Muscle of back (tissue), 11 donors: ENCODE results near the gene SLC5A11. TPM values are rescaled to one million over a fixed set of nuclear protein-coding genes. Genes with fewer than 3 reads are reported as not detected.
A peak's percentile ranks its signal among the peaks of the same experiment; 100 is the strongest.

Experiments
- DNase-seq, 3 donors: peaks; one replicate each; pipeline versions ENCODE4 v3.0.0 to v3.0.0-alpha.2; 2013
- polyA plus RNA-seq, 10 donors: library from polyadenylated mRNA; unstranded; fragments of 120-200 nt; gene quantifications; one replicate each; pipeline ENCODE4 v1.2.1, GENCODE V29; 2013; ENCODE audit not compliant: insufficient read length in 10 of 10

Gene SLC5A11
- polyA plus RNA-seq, 10 donors, result 0.11 to 0.72 (median 0.13) TPM; not detected in 5

DNA sequence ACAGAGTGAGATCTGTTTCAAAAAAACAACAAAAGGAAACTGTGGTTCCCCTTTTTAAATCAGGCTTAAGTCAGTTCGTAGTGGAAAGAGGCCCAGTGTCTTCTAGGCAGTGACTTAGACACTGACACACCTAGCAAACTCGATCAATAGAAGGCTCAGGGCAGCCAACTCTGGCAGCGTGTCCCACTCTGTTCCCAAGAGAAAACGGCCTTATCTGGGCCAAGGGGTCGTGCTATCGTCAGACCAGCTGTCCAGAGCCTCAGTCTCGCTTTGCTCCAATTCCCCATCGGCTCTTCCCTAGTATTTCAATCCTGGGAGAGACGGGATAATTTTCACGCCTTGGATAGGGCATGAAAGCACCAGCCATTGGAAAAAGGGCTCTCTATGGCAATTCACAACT is 72.9 kb downstream of the SLC5A11 start:
- DNase-seq, result no peak

- no peak for DNase-seq
These were observed 73.8 kb downstream of the SLC5A11 start for GRCh38 chr16:24919536-24919935.

DNA sequence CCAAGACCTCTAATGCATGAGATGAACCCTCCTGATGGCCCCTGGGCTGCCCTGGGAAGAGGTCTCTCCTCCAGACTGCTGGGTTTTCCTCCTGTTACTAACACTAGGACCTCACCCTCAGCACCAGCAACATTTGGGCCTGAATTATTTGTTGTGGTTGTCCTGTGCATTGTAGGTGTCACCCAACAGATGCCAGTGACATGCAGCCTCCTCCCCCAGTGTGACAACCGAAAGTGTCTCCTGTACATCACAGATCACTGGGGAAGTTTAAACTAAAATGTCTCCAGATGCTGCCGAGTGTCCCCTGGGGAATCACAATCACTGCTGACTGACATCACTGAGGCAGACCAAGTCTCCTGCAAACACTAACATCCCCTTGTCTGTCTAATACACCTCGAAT is 74.8 kb downstream of the SLC5A11 start:
- DNase-seq, result no peak

- DNase-seq, result no peak
These were observed 75.5 kb downstream of the SLC5A11 start for GRCh38 chr16:24921229-24921628.

DNA sequence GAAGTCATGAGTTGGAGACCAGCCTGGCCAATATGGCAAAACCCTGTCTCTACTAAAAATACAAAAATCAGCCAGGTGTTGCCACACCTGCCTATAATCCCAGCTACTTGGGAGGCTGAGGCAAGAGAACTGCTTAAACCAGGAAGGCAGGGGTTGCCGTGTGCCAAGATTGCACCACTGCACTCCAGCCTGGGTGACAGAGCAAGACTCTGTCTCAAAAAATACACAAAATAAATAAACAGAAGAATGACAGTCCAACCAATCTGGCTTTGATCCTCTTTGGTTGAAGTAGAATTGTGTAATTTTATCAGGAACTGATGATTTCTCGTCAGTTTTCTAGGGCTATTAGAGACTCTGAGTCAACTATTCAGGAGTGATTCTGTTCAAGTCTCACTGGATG is 79.4 kb downstream of the SLC5A11 start:
- no peak for DNase-seq

GRCh38 chr16:24929409-24929808 is 83.6 kb downstream of the SLC5A11 start:
- no peak for DNase-seq

GRCh38 chr16:24930440-24930839 is 84.7 kb downstream of the SLC5A11 start:
- no peak for DNase-seq

DNA sequence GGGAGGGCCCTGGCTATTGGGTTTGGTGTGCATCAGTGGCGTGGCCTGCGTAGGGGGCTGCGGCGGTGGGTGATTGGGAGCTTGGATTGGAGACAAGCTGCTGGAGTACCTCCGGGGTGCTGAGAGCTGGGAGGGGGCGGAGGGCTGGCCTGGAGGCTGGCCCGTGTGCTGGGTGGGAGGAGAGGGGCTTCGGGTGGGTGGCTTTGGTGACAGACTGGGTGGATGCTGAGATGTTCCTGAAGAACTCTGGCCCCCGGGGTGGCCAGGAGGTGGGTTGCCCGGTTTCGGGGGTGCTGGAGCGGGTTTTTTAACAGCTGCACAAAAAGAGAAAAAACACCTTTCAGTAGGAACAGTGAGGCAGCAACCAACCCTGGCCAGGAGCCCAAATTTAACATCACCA is 85.3 kb downstream of the SLC5A11 start:
- no peak for DNase-seq

GRCh38 chr16:24935336-24935735 is 89.6 kb downstream of the SLC5A11 start:
- DNase-seq, result no peak

DNA sequence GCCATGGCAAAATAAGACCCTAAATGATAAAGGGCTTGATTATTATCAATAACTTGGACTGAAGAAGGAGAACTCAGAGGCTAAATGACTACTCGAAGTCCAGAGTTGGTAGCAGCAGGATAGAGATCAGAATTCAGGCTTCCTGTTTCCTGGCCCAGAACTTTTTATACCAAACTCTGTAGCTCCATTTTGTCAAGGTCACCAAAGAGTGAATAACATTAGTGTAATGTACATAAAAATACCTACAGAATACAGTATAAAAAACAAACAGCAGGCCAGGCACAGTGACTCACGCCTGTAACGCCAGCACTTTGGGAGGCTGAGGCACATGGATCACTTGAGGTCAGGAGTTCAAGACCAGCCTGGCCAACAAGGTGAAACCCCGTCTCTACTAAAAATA is 90.4 kb downstream of the SLC5A11 start:
- no peak for DNase-seq

- no peak for DNase-seq
These were observed 93.5 kb downstream of the SLC5A11 start for GRCh38 chr16:24939224-24939623.

DNA sequence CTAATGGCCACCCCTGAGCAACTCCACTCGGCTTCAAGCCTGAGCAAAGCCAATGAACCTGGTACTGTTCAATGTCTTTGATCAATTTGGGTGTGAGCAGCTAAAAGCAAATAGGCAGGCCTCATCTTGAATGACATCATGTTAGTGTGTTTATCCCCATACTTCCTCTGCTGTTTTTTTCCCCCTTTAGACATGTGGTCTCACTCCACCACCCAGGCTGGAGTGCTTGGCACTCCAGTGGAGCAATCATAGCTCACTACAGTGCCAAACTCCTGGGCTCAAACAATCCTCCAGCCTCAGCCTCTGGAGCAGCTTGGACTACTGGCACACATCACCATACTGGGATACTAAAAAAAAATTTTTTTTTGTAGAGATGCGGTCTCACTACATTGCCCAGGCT is 94.0 kb downstream of the SLC5A11 start:
- DNase-seq, result no peak

DNA sequence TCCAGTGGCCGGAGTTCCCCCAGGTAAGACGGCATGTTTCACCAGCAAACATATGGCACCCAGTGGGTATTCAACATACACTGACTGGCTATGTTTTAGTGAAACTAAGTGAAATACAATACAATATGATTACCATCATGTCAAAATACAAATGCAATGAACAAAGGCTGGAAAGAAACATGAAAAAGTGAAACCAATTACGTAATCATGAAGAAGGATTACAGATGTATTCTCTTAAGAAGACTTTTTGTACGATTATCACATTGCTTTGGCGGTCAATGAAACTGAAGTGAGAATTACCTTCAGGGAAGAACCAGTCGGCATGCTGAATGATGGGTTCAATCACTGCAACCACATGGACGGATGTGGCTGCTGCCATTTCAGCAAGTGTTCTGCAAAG is 97.7 kb downstream of the SLC5A11 start:
- no peak for DNase-seq

DNA sequence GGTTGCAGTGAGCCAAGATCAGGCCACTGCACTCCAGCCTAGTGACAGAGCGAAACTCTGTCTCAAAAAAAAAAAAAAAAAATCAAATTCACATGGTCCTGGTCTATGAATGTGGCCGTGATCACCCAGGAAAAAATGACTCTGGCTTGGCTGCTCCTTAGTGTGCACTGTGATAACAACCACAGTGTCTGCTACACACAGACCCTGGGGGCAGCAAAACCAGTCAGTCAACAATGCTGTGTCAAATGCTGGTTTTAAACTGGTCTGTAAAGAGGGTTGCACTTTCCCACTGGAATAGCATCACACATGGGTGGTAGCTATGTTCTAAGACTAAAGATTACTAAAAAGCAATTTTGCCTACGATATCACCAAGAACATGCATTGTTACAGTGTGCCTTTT is 98.4 kb downstream of the SLC5A11 start:
- no peak for DNase-seq

GRCh38 chr16:24946155-24946554 is 100.4 kb downstream of the SLC5A11 start:
- no peak for DNase-seq

GRCh38 chr16:24950275-24950674 is 104.5 kb downstream of the SLC5A11 start:
- peak in 1 of 3 donors; percentile 7 for DNase-seq

- no peak for DNase-seq
These were observed 107.5 kb downstream of the SLC5A11 start for GRCh38 chr16:24953306-24953705.

- no peak for DNase-seq
These were observed 108.0 kb downstream of the SLC5A11 start for GRCh38 chr16:24953721-24954120.

- no peak for DNase-seq
These were observed 108.4 kb downstream of the SLC5A11 start for GRCh38 chr16:24954137-24954536.

GRCh38 chr16:24955975-24956731 is 110.4 kb downstream of the SLC5A11 start:
- no peak for DNase-seq

GRCh38 chr16:24957887-24958286 is 112.1 kb downstream of the SLC5A11 start:
- DNase-seq, result no peak
